Upper lobe of left lung (tissue), 6 donors: ENCODE data around the gene SEMA4C. TPM values are rescaled to one million over a fixed set of nuclear protein-coding genes. Genes with fewer than 3 reads are reported as not detected.

ENCODE experiments used
- ATAC-seq, 2 donors: fragments of 200-7000 bp; cut with Tn5 transposase; one replicate each; pipeline ENCODE4 v1.9.1; 2022; ENCODE audit warnings: mild to moderate bottlenecking in 2 of 2, moderate library complexity in 2 of 2; ENCODE audit not compliant: low FRiP score in 2 of 2
- DNase-seq, 2 donors: peaks; one replicate each; pipeline ENCODE4 v3.0.0-alpha.2; 2019 to 2020
- H3K27ac ChIP-seq, 4 donors: fragments of 200-600 bp; sonication (generic); one replicate each; pipeline ENCODE4 v1.5.1; 2016 to 2019
- H3K27me3 ChIP-seq, 4 donors: fragments of 200-600 bp; sonication (generic); one replicate each; pipeline ENCODE4 v1.5.1; 2017 to 2019
- H3K36me3 ChIP-seq, 4 donors: fragments of 200-600 bp; sonication (generic); one replicate each; pipeline ENCODE4 v1.5.1; 2016 to 2019
- H3K4me1 ChIP-seq, 4 donors: fragments of 200-600 bp; sonication (generic); one replicate each; pipeline ENCODE4 v1.5.1; 2018 to 2019
- H3K4me3 ChIP-seq, 4 donors: fragments of 200-600 bp; sonication (generic); one replicate each; pipeline ENCODE4 v1.5.1; 2017 to 2019; ENCODE audit warnings: mild to moderate bottlenecking in 2 of 4, moderate library complexity in 1 of 4
- H3K9me3 ChIP-seq, 4 donors: fragments of 200-600 bp; sonication (generic); one replicate each; pipeline ENCODE4 v1.5.1; 2018 to 2019
- CTCF ChIP-seq, 6 experiments: fragments of 450-650 bp in 4 of 6; fragments of 200-600 bp in 2 of 6; sonication (generic) in 2 of 6; IDR thresholded peaks; one replicate each; pipeline ENCODE4 v1.5.1; 2016 to 2019; ENCODE audit warnings: antibody characterized with exemption in 6 of 6
- EP300 ChIP-seq, 4 donors: sonication (generic); formaldehyde crosslinking; IDR thresholded peaks; one replicate each; pipeline ENCODE4 v1.5.1; 2017; ENCODE audit warnings: antibody characterized with exemption in 4 of 4, control low read depth in 2 of 4
- POLR2A ChIP-seq, 4 donors: fragments of 450-650 bp; IDR thresholded peaks; one replicate each; pipeline ENCODE4 v1.5.1; 2016 to 2017; ENCODE audit warnings: antibody characterized with exemption in 4 of 4, mild to moderate bottlenecking in 2 of 4
- POLR2AphosphoS5 ChIP-seq, 2 donors: sonication (generic); formaldehyde crosslinking; IDR thresholded peaks; one replicate each; pipeline ENCODE4 v1.5.1; 2017; ENCODE audit warnings: antibody characterized with exemption in 2 of 2
- WGBS, 2 donors: methylation state at CpG; one replicate each; pipeline ENCODE4 v1.1.5; 2017 to 2018; 5-methylcytosine and 5-hydroxymethylcytosine counted together
- total RNA-seq, 6 donors: library from RNA; depleted of rRNA in 4 of 6; stranded (reverse); fragments of >200 nt in 4 of 6; gene quantifications; one replicate each; pipeline versions ENCODE4 v1.1.0 to v1.2.1, GENCODE V29; 2016 to 2021
- donor health status: DM: no; HTN: no; CAD: no; lungs with moderate emphysema.
- donor health status: DM: no; HTN: yes; CAD: no; lungs with severe emphysema.

Gene SEMA4C
- total RNA-seq, 6 donors from 2014 or later: 14.0 to 43.6 (median 24.2) TPM

- TF ChIP-seq POLR2A (IDR thresholded peaks at IDR 0.05) (no peak), EP300 (IDR thresholded peaks at IDR 0.05) (no peak), POLR2AphosphoS5 (IDR thresholded peaks at IDR 0.05) (no peak), CTCF (IDR thresholded peaks at IDR 0.05) (no peak)
- H3K4me3 ChIP-seq: no peak overlapping the region
- DNase-seq: no peak
- 81 to 88% methylated on average over 10 of the region's 10 CpGs for WGBS, 2 donors
- H3K27me3 ChIP-seq: no peaks in the 10 kb centered on the region
- H3K36me3 ChIP-seq: peaks cover 7 to 63% (median 40%) of the 10 kb centered on the region in 4 donors
- H3K27ac ChIP-seq: no peak overlapping the region
- ATAC-seq: no peak
- H3K4me1 ChIP-seq: no peaks in the 10 kb centered on the region
- H3K9me3 ChIP-seq: no peaks in the 10 kb centered on the region
These were observed 22.3 kb downstream of the SEMA4C start for GRCh38 chr2:96847586-96847985.

DNA sequence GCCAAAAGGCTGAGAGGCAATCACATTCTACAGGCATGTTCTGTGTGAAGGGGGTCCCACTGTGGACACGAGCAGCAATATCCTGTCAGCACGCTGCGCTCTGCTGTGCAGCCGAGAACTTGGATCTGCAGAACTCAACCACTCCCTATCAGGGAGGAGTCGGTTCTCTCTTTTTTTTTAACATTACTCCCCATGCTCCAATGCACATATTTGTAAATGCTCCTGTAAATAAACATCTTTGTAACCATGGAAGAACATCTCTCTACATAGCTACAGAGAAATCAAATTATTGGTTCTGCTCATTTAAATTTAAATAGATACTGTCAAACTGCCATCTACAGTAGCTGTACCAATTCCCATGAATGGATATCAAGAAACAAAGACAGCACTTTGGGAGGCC lies 23.1 kb downstream of the SEMA4C start:
- no peaks in the 10 kb centered on the region for H3K4me1 ChIP-seq
- DNase-seq (no peak), ATAC-seq (no peak)
- peaks cover 7 to 58% (median 36%) of the 10 kb centered on the region in 4 donors for H3K36me3 ChIP-seq
- H3K27ac ChIP-seq: no peak overlapping the region
- no peaks in the 10 kb centered on the region for H3K9me3 ChIP-seq
- H3K27me3 ChIP-seq: no peaks in the 10 kb centered on the region
- no peak for TF ChIP-seq CTCF (IDR thresholded peaks at IDR 0.05)
- no peak overlapping the region for H3K4me3 ChIP-seq
- 94 to 98% methylated on average over 5 of the region's 5 CpGs for WGBS, 2 donors

- H3K4me1 ChIP-seq: peaks cover 4 to 7% (median 6%) of the 10 kb centered on the region in 4 donors
- 98% methylated on average over 8 of the region's 17 CpGs; no CpG with 5 or more reads in 1 of the 2 donors for WGBS, 2 donors
- peaks cover 3 to 34% (median 15%) of the 10 kb centered on the region in 4 donors for H3K36me3 ChIP-seq
- ATAC-seq (no peak), DNase-seq (no peak)
- no peak overlapping the region for H3K27ac ChIP-seq
- H3K4me3 ChIP-seq: no peak overlapping the region
- no peak for TF ChIP-seq CTCF (IDR thresholded peaks at IDR 0.05)
- no peak for TF ChIP-seq EP300 (IDR thresholded peaks at IDR 0.05)
- TF ChIP-seq POLR2AphosphoS5 (IDR thresholded peaks at IDR 0.05): no peak
- no peaks in the 10 kb centered on the region for H3K27me3 ChIP-seq
- no peaks in the 10 kb centered on the region for H3K9me3 ChIP-seq
These were observed 25.5 kb downstream of the SEMA4C start for GRCh38 chr2:96844405-96844808.

DNA sequence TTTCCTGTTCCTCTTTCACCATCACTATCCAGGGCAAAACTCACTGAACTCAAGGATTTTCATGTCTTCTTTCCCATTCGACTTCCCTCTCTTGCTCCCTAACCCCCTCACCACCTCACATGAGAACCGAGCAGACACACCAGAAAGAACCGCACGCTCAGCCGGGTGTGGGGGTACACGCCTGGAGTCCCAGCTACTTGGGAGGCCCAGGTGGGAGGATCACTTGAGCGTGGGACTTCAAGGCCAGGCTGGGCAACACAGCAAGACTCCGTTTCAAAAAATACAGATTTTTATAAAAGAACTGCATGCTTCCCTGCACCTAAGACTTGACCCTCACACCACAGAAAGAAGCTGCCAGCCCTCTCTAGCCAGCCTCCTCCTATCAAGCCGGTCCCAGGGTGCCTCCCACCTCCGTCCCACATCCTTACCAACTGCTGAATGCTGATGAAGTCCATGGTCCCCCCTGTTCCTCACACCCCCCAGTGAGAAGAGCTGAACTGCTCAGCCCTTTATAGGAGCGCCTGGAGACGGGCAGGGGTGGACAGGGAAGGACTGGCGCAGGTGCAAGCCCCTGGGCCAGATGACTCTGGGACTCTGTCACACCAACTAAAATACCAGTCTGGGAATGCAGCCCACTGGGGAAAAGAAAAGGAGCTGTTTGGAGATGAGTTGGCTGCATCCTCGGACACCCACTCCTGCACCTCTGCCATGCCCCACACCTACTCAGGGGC lies 26.2 kb downstream of the SEMA4C start, which contains the start of gene ANKRD23:
TSS of gene ANKRD23 (minus strand) at position 484 of the 731 bp plus-strand sequence. CDS start at position 455, 29 bp downstream.
- DNase-seq (no peak), ATAC-seq (no peak)
- H3K27ac ChIP-seq: no peak within 1 kb of the TSS
- no peak within 1 kb of the TSS for H3K4me3 ChIP-seq
- 95 to 96% methylated on average over 8 to 14 of the region's 14 CpGs for WGBS, 2 donors
- H3K36me3 ChIP-seq: peaks cover 3 to 27% (median 12%) of the 10 kb centered on the region in 4 donors
- TF ChIP-seq POLR2A (IDR thresholded peaks at IDR 0.05): no peak
- no peak for TF ChIP-seq POLR2AphosphoS5 (IDR thresholded peaks at IDR 0.05)
- no peak for TF ChIP-seq EP300 (IDR thresholded peaks at IDR 0.05)
- TF ChIP-seq CTCF (IDR thresholded peaks at IDR 0.05): no peak
- H3K9me3 ChIP-seq: no peaks in the 10 kb centered on the region
- H3K27me3 ChIP-seq: no peaks in the 10 kb centered on the region
- H3K4me1 ChIP-seq: peaks cover 4 to 13% (median 12%) of the 10 kb centered on the region in 4 donors

DNA sequence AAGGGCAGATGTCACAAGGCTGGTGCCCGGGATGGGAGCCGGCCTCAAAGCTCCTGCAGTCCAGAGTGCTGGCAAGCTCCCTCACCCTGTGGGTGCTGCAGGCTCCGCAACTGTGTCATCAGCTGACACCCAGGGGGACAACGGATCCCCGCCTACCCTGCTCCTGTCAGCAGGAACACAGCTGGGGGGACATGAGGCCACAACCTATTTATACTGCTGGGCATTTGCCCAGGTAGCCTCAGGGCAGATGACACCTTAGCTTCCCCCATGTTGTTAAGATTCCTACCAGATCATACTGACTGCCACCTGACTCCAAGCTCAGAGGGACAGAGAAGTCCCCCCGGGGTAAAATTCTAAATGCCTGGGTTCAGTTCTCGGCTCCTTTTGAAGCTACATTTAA lies 27.3 kb downstream of the SEMA4C start:
- Histone ChIP-seq H3K4me3 (no peak overlapping the region), H3K27me3 (no peaks in the 10 kb centered on the region), H3K9me3 (no peaks in the 10 kb centered on the region), H3K27ac (no peak overlapping the region), H3K4me1 (peaks cover 4 to 13% (median 12%) of the 10 kb centered on the region in 4 donors), H3K36me3 (peaks cover 0 to 23% (median 6%) of the 10 kb centered on the region in 4 donors)
- ATAC-seq (no peak), DNase-seq (no peak)
- TF ChIP-seq CTCF (IDR thresholded peaks at IDR 0.05): no peak
- TF ChIP-seq POLR2AphosphoS5 (IDR thresholded peaks at IDR 0.05): no peak
- TF ChIP-seq POLR2A (IDR thresholded peaks at IDR 0.05): no peak
- TF ChIP-seq EP300 (IDR thresholded peaks at IDR 0.05): no peak
- WGBS, 2 donors: 87 to 89% methylated on average over 7 of the region's 7 CpGs
